HL-60 (cell line): ENCODE data around the gene THAP7.

Experiments used
- DNase-seq, 2 experiments: peaks; one replicate each; pipeline ENCODE4 v3.0.0-alpha.2; 2010 to 2020; ENCODE audit warnings: low read depth in 1 of 2, low spot score in 1 of 2
- H3K27ac ChIP-seq: fragments of 250-450 bp; sonication (Bioruptor Pico); replicated peaks from 2 replicates; pipeline ENCODE4 v1.5.1; 2020; ENCODE audit warnings: mild to moderate bottlenecking, moderate library complexity
- H3K27me3 ChIP-seq: fragments of 250-450 bp; sonication (Bioruptor Pico); 2 replicates; pipeline ENCODE4 v1.5.1; 2021; ENCODE audit warnings: mild to moderate bottlenecking, moderate library complexity; ENCODE audit not compliant: insufficient read depth, poor library complexity, severe bottlenecking
- H3K4me3 ChIP-seq: replicated peaks from 2 replicates; pipeline ENCODE4 v1.5.1; 2011; ENCODE audit warnings: mild to moderate bottlenecking, control low read depth, low read length; ENCODE audit not compliant: insufficient read depth
- GABPA ChIP-seq: IDR thresholded peaks from 2 replicates; pipeline ENCODE4 v1.6.1; 2012; ENCODE audit warnings: low read depth
- POLR2AphosphoS5 ChIP-seq: IDR thresholded peaks from 2 replicates; pipeline ENCODE4 v1.6.1; 2012; ENCODE audit warnings: low read depth
- SPI1 ChIP-seq: IDR thresholded peaks from 2 replicates; pipeline ENCODE4 v1.6.1; 2012; ENCODE audit warnings: low read depth, mild to moderate bottlenecking, borderline replicate concordance
- TF ChIP-seq, protein P1 (sequence below): IDR thresholded peaks from 2 replicates; pipeline ENCODE4 v1.6.1; 2012; ENCODE audit warnings: low read depth; ENCODE audit not compliant: insufficient replicate concordance
- TF ChIP-seq, protein P2 (sequence below): IDR thresholded peaks from one replicate; pipeline ENCODE4 v1.5.1; 2011; ENCODE audit warnings: low read length, control low read depth, inconsistent platforms; ENCODE audit not compliant: insufficient read depth

Gene THAP7

DNA sequence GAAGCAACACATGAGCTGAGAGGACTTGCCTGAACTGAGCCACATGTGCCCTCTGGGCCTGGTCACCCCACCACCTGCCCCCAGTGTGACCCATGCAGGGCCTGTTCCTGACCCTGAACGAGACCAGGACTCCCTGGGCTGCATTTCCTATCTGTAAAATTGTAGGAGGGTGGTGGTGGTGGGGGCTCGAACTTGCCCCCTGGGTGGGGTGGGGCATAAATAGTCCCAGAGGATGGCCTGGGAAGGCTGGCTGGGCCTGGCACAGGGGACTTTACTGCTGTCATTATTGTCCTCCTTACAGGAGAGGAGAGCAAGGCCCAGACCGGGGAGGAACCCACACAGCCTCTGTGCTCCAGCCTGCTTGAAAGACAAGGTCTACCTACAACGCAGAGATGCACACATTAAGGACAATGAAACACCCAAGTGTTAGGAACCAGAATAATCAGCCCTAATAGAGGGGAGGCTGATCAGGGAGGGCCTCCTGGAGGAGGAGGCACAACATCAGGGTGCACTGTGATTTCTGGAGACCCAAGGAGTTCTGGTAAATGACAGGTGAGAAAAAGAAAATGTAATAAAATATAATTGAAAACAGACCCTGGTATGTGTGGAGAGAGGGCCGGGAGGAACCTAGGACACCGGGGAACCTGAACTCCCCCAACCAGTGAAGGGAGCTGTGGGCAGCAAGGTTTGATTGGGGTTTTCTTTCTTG, 37.7 kb downstream of the THAP7 start:
- H3K27me3 ChIP-seq = no peaks in the 10 kb centered on the region
- DNase-seq = no peak
- TF ChIP-seq, protein P1, sequence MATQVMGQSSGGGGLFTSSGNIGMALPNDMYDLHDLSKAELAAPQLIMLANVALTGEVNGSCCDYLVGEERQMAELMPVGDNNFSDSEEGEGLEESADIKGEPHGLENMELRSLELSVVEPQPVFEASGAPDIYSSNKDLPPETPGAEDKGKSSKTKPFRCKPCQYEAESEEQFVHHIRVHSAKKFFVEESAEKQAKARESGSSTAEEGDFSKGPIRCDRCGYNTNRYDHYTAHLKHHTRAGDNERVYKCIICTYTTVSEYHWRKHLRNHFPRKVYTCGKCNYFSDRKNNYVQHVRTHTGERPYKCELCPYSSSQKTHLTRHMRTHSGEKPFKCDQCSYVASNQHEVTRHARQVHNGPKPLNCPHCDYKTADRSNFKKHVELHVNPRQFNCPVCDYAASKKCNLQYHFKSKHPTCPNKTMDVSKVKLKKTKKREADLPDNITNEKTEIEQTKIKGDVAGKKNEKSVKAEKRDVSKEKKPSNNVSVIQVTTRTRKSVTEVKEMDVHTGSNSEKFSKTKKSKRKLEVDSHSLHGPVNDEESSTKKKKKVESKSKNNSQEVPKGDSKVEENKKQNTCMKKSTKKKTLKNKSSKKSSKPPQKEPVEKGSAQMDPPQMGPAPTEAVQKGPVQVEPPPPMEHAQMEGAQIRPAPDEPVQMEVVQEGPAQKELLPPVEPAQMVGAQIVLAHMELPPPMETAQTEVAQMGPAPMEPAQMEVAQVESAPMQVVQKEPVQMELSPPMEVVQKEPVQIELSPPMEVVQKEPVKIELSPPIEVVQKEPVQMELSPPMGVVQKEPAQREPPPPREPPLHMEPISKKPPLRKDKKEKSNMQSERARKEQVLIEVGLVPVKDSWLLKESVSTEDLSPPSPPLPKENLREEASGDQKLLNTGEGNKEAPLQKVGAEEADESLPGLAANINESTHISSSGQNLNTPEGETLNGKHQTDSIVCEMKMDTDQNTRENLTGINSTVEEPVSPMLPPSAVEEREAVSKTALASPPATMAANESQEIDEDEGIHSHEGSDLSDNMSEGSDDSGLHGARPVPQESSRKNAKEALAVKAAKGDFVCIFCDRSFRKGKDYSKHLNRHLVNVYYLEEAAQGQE = no peak
- TF ChIP-seq SPI1 = no peak
- TF ChIP-seq POLR2AphosphoS5 = no peak
- TF ChIP-seq GABPA = no peak
- TF ChIP-seq, protein P2, sequence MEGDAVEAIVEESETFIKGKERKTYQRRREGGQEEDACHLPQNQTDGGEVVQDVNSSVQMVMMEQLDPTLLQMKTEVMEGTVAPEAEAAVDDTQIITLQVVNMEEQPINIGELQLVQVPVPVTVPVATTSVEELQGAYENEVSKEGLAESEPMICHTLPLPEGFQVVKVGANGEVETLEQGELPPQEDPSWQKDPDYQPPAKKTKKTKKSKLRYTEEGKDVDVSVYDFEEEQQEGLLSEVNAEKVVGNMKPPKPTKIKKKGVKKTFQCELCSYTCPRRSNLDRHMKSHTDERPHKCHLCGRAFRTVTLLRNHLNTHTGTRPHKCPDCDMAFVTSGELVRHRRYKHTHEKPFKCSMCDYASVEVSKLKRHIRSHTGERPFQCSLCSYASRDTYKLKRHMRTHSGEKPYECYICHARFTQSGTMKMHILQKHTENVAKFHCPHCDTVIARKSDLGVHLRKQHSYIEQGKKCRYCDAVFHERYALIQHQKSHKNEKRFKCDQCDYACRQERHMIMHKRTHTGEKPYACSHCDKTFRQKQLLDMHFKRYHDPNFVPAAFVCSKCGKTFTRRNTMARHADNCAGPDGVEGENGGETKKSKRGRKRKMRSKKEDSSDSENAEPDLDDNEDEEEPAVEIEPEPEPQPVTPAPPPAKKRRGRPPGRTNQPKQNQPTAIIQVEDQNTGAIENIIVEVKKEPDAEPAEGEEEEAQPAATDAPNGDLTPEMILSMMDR = no peak
- no peak overlapping the region for H3K4me3 ChIP-seq
- no peak overlapping the region for H3K27ac ChIP-seq

DNA sequence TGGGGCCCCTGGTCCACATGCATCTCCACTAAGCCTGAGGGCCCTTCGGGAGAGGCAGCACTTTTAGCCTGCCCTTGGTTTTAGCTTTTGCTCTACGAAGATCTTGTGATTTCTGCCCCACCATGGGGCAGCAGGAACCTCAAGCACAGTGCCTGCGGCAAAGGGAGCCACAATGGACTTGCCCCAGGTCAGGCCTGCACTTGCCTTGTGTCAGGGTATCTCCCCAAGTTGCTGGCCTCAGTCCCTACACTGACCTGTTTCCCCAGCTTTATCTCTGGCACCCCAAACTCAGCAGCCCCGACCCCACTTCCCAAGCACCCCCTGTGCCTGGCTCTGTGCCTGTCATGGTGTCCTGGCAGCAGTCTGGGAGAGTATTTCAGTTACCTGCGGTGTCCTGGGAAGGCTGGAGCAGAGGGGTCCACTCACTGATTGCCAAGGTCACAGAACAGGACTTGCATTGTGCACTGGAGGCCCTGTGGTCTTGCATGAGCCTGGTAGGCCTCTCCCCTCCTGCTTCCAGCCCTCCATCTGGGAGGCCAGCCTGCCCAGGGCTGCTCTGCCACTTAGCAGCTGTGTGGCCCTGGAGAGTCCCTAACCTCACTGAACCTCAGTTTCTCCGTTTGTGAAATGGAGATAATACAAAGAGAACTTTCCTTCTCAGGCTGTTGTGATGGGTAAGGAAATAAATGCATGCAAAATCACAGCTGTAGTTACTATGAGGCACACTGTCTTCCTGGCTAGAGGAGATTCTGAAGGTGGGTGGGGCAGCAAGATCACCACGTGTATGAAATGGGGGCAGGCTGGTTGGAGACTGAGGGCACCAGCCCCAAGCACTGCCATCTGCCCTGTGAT, 38.5 kb downstream of the THAP7 start:
- Histone ChIP-seq H3K27ac (no peak overlapping the region), H3K27me3 (no peaks in the 10 kb centered on the region), H3K4me3 (no peak overlapping the region)
- TF ChIP-seq GABPA (no peak), POLR2AphosphoS5 (no peak), SPI1 (no peak)
- TF ChIP-seq, protein P2 = no peak
- TF ChIP-seq, protein P1 = no peak
- no peak for DNase-seq

DNA sequence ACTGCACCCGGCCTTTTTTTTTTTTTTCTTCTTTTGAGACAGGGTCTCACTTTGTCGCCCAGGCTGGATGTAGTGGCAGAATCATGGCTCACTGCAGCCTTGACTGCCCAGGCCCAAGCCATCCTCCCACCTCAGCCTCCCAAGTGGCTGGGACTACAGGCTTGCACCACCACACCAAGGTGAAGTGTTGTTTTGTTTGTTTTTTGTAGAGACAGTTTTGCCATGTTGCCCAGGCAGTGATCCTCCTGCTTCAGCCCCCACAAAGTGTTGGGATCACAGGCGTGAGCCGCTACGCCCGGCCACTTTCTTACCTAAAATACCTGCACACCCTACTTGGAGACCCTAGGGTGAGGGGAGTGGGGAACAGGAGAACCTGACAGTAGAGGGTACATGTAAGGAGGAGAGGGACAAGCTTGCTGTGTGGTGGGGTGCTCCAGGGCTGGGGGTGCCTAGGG, 39.4 kb downstream of the THAP7 start:
- DNase-seq = no peak
- Histone ChIP-seq H3K27me3 (no peaks in the 10 kb centered on the region), H3K27ac (no peak overlapping the region), H3K4me3 (no peak overlapping the region)
- TF ChIP-seq, protein P1 = no peak
- TF ChIP-seq SPI1 = no peak
- no peak for TF ChIP-seq GABPA
- no peak for TF ChIP-seq POLR2AphosphoS5
- TF ChIP-seq, protein P2 = no peak
